ENCODE results near the gene ITM2B.

Gene ITM2B

DNA sequence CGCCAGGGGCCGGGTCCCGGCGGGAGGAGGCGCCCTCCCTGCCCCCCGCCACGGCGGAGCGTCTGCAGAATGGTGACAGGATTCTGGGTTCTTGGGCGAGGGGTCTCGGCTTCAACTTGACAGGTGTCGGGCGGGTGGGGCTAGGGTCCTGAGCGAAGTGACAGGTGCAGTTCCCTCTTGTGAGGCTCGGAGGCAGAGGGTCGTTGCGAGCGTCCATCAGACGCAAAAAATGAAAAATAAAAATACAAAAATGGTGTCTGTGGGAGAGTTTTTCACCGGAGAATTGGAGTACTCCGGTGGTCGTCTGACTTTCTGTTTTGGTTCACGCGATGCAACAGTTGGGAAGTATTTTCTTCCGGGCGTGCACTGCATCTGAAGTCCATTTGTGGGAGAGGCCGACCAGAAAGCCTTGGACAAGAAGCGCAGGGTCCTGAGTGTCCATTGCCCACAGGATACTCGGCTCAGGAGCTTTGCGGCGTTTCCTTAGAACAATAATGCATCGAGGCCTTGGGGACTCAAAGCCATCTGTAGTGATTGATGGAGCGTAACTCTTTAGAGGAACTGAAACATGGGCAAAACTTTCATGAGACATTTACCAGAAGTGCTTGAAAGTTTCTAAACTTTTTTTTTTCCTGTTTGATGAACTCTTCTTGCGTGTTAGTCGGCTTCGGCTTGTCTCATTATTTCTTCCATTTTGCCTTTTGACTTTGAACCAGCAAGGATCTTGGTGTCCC lies 71.3 kb downstream of the ITM2B start:
- peak; percentile 45 for DNase-seq (ENCODE audit: low spot score)

DNA sequence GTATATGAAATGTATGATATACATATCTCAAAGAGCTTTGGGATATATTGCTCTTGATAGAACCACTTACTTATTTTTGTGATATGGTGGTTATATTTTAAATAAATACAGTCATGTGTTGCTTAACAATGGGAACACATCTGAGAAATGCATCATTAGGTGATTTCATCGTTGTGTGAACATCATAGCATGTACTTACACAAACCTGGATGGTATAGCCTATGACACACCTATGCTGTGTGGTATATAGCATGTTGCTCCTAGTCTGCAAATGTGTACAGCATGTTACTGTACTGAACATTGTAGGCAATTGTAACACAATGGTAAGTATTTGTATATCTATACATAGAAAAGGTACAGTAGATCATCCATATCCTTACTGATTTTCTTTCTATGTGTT lies 78.2 kb downstream of the ITM2B start:
- DNase-seq (ENCODE audit: low spot score), result no peak

DNA sequence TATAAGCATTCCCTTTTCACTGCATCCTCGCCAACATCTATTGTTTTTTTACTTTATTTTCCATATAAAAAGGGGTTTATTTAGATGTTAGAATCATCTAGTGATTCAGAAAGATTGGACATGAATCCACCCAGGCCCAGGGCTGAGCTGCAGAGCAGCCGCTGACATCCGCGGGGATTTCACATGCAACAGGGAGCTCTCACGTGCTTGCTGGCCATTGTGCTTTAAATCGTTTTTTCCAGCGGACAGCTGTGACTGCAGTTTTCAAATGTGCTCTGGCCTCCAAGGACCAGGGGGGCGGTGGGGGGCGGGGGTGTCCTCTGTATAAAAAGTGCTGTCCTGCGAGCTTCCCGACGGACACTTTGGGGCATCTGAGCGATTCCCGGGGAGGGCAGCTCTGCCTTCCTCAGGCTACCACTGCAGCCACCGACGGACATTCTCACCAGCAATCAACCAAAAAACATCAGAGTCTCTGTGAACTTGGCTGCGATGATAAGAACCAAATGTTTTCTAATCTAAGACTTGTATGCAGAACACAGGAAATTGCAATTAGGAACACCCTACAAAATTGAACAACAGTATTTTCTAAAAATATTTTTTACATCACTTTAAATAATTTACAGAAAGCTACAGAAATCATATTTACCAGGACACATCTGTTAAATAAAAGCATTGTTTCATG lies 83.1 kb downstream of the ITM2B start:
- no peak for DNase-seq (ENCODE audit: low spot score)

DNA sequence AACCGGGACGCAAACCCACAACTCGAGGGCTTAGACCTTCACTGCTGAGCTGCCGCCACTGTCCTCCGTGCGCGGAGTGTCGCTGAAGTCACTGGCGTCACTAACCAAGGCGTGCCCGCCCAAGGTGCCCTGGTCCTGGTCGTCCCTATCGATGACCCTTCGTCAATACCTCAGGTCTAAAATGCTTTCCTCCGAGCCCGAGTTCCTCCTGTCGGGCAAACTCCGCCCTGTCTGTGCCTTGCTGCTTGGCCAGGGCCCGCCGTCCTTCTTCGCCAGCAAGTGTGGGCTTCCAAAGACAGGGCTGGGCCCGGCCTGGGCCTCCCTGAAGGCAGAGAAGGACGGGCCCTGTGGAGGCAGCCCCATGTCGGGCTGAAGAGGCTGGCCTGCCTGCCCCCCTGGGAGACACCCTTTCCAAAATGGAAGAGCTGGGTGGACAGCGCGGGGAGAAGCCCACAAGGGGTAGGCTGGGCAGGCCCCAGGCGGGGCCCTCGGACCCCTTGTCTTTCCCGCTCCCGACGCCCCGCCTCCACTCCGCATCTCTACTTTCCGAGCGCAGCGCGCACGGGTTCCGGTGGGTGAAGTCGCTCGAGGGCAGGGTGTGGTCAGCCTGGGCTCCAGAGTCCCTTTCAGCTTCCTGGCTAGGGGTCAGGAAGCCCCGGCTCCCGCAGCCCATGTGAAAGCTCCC lies 84.0 kb downstream of the ITM2B start:
- DNase-seq (ENCODE audit: low spot score), result no peak

DNA sequence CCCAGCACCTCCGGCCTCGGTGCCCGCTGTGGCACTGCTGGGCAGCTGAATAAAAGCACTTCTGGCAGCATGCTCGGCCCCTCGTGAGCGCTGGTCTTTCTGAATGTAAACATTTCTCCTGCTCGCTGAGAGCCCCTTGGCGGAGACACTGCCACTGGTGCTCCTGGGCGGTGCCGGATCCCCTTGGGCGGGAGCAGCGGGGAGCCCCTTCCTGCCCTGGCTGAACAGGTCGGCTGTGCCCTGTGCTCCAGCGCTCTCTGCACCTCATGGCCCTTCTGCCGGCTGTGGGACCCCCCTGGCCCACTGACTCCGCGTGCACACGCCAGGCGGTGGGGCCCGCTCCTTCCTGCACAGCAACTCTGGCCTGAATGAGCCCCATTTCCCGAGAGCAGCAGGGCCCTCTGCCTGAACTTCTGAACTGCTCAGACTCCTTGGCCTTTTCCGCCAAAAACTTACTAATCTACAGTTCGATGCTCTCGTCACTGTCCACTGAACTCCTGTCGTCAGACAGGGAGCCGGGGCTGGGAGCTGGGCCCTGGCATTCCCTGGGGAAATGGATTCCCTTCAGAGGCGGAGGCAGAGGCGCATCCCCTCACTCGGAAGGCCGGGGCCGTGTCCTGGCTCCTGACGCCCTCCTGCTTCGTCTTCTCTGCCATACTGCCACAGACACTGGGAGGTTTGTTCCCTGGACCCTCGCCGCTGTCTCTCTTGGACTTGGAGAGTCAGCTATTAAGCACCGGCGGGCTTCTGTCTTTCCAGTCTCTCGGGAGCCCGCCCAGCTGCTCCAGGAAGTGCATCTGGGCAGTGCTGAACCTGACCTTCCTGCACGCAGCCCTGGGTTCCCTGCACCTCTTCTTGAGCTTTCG lies 84.7 kb downstream of the ITM2B start:
- no peak for DNase-seq (ENCODE audit: low spot score)

DNA sequence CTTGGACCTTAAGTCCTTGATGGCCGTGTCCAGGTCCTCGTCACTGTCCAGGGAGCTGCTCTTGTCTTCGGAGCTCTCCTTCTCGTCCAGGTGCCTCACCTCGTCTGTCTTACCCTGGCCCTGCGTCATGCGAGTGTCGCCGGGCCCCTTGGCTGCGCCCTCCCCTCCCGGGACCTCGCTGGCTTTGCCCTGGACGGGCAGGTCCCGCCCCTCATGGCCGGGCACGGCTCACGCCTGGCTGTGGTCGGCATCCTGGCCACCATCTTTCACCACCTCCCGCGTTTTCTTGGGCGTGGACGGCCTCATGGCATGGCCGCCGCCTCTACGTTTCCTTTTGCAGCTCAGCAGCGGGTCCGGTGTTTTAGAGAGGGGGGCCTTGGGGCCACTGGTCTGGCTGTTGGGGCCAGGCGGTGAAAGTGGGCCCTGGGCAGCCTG lies 85.4 kb downstream of the ITM2B start:
- DNase-seq (ENCODE audit: low spot score), result no peak

DNA sequence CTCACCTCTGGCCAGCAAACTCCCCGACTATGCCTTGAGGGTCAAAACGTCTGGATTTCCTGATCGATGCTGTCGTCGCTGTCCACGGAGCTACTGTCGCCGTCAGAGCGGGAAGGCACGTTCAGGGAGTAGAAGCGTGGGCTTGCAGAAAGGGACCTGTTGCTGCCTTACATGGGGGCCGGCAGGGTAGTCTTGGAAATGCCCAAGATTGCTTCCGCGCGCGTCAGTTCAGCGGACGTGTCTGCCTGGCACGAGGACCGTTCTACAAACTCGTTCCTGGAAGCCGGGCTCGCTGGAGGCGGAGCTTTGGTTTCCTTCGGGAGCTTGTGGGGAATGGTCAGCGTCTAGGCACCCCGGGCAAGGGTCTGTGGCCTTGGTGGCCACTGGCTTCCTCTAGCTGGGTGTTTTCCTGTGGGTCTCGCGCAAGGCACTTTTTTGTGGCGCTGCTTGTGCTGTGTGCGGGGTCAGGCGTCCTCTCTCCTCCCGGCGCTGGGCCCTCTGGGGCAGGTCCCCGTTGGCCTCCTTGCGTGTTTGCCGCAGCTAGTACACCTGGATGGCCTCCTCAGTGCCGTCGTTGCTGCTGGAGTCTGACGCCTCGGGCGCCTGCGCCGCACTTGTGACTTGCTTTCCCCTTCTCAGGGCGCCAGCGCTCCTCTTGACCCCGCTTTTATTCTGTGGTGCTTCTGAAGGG lies 86.0 kb downstream of the ITM2B start:
- no peak for DNase-seq (ENCODE audit: low spot score)
